Cardiac septum (tissue), 1 donor: ENCODE data around the gene ACSM4. TPM values are rescaled to one million over a fixed set of nuclear protein-coding genes. Genes with fewer than 3 reads are reported as not detected.
"Not testable (repeated sequence)": the region's sequence is repeated elsewhere in the genome, so short reads cannot be mapped to it uniquely, and the experiment has no call there.

Source experiments
- DNase-seq: peaks from one replicate; pipeline ENCODE4 v3.0.0-alpha.2; 2020; ENCODE audit warnings: low spot score
- intact Hi-C: fragments of 100-400 bp; cut with DNase I; formaldehyde crosslinking; loops from one replicate; pipeline ENCODE4 v1.14.0; 2022
- long read RNA-seq: library from polyadenylated mRNA; unstranded; transcript quantifications from one replicate; pipeline ENCODE4 v2.0.0, GENCODE V29; 2021
- total RNA-seq: library from RNA; stranded (reverse); fragmentation: NEBNext Ultra II Directional; extraction: Animal tissue kit (Norgen Biotek cat#: 25700); gene quantifications from one replicate; pipeline ENCODE4 v1.2.1, GENCODE V29; 2021
- donor health status: DM: no; HTN: no; CAD: no.

Gene ACSM4
- not detected for total RNA-seq
- long read RNA-seq = 0 reads

DNA sequence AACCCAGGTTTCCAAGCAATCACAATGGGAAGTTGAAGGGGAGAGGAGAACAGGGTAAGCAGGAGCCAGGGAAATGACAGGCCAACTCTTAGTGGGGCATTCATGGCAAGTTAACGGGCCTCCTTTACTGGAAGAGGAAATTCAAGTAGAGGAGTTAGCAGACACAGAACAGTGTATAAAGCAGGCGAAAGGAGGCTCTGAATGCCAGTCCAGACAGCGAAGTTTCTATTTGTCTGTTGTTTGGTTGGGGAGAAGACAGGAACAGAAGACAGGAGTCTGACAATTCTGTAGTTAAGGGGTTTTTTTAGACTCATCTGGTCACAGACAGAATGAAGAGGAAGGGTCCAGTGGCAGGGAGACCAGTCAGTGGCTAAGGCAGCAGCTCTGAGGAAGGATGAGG is at the start of gene ACSM4:
Gene ACSM4, plus strand, starts transcription at position 301 of the 400 bp plus-strand sequence. CDS start 260 bp downstream, outside the sequence.
- intact Hi-C loops = no loop called here
- DNase-seq = no peak

DNA sequence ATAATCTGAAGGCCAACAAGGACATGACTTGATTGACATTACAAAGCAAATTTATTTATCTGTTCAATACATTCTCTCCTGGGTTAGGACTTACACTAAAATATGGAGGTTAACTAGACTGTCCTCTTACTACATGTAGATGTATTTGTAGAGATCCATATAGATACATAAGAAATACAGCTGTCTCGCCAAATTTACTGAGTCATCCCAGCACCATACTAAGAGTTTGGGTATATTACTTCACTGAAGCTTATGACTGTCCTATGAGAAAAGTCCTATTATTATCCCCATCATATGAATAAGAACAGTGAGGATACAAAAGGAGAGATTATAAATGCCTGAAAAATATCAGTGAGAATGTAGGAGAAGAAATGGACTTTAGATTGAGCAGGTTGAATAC is 44.8 kb upstream of the ACSM4 start:
- DNase-seq = no peak
- intact Hi-C loops = no loop called here

GRCh38 chr12:7264538-7264937 is 39.3 kb upstream of the ACSM4 start:
- DNase-seq = no peak
- intact Hi-C loops = no loop called here

- intact Hi-C loops = no loop called here
- no peak for DNase-seq
Measured at GRCh38 chr12:7265251-7265650, 38.6 kb upstream of the ACSM4 start.

- intact Hi-C loops = no loop called here
- DNase-seq = no peak
Measured at GRCh38 chr12:7269273-7269672, 34.6 kb upstream of the ACSM4 start.

DNA sequence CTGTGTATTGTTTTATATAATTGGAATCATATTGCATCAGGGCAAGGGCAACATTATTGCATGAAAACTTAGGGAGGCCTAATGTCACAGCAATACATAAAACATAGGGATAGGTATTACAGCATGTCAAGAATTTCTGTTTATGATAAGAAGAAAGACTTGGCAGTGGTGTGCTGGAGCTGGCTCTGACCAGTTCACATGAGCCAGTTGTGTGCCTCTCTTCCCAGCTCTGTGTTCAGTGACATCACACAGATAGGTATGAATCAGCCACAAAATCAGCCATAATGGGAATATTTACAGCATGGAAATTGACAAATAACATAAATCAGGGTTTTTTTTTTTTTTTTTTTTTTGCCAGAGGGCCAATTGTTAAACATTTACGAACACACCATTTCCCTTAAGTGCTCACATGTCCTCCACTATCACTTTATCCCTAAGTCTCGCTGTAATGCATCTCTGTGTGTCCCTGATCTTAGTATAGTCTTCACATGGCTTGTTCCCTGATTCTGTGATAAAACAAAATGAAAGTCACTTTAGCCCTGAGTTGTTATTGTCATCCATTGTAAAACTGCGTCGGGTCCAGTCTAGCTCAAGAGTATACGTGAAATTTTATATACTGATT is 31.9 kb upstream of the ACSM4 start:
- intact Hi-C loops = no loop called here
- DNase-seq = no peak

DNA sequence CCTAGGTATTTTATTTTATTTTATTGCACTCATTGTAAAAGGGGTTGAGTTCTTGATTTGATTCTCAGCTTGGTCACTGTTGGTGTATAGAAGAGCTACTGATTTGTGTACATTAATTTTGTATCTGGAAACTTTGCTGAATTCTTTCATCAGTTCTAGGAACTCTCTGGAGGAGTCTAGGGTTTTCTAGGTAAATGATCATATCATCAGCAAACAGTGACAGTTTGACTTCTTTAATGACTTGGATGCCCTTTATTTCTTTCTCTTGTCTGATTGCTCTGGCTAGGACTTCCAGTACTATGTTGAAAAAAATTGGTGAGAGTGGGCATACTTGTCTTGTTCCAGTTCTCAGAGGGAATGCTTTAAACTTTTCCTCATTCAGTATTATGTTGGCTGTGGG is 28.4 kb upstream of the ACSM4 start:
- intact Hi-C loops, DNase-seq: not testable (repeated sequence)

DNA sequence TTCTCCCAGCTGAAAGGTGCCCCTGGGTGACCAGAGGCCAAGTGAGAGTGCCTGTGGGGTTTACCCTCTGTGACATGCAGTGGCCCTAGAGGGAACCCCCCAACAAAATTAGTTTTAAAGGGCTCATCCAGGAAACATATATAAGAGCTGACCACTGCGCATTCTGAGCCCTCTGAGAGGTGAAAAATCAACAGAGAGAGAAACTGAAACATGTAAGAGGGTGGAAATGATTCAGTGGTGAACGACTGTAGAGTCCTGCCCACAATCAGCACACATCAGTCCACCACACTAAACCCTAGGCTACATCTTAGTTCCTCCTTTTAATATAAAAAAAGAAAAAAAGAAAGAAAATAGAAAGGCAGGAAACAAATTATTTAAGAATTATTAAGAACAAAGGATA is 21.0 kb upstream of the ACSM4 start:
- intact Hi-C loops = no loop called here
- DNase-seq = no peak

DNA sequence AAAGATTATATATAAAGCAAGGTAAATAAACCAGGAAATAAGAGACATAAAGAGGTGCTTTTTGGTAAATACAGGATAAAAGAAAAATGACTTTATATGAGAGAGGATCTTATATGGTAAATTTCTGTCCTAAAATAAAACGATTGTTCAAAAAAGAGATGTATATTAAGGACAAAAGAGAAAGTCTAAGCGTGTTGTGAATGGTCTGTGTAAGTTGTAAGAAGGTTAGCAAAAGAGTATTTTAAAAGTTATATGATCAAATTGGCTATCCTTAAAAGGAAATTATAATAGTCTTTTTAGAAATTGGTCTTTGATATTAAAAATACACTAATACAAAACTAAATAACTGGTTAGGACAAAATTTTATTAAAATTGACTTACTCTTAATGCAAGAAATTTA is 14.1 kb upstream of the ACSM4 start:
- DNase-seq = no peak
- intact Hi-C loops = no loop called here

- DNase-seq, intact Hi-C loops: not testable (repeated sequence)
Measured at GRCh38 chr12:7290588-7290987, 13.3 kb upstream of the ACSM4 start.

- intact Hi-C loops = no loop called here
- DNase-seq = no peak
Measured at GRCh38 chr12:7292300-7292699, 11.6 kb upstream of the ACSM4 start.

GRCh38 chr12:7293670-7294069 is 10.2 kb upstream of the ACSM4 start:
- intact Hi-C loops = no loop called here
- DNase-seq = no peak

DNA sequence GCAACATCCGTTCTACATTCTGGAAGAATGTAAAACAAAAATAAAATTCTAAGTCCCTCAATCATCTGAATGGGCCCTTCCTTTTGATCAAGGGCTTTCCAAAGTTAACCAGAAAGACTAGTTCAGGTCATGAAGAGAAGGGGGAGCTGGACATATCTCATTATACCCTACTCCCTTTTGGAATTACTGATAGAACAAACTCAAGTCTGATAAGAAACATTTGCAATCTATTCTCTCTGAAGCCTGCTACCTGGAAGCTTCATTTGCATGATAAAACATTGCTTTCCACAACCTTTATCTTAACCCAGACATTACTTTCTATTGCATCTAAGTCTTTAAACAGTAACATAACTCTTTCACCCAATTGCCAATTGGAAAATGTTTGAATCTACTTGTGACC is 8.3 kb upstream of the ACSM4 start:
- no peak for DNase-seq
- intact Hi-C loops = no loop called here

- intact Hi-C loops = no loop called here
- DNase-seq = no peak
Measured at GRCh38 chr12:7297865-7298264, 6.0 kb upstream of the ACSM4 start.

DNA sequence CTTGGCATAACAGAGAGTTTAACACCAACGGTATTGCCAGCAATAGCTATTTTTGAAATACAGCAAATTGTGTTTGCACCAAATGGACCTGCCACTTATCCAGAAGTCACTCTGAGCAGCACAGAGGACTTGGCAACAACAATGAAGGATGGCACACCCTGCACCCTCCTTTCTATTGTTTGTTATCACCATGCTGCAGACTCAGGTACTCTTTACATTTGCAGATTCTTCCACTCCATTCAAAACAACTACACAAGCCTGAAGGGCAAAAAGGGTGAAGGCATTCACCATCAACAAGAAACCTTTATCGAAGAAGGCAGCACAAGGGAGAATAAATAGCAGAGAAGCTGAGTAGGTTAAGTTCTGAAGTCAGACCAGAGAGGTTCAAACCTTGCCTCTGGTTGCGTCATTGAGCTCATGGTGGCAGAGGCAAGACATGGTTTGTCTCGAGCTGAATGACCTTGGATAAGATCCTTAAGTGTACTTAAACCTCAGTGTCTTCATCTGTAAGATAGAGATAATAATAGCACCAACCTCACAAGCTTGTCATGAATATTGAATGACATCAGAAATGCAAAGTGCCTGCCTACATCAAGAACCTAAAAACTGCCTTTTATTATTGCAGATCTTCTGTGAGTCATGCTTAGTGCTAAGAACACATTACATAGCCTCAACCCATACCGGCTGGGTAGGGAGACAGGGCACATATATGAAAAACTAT is 1.4 kb upstream of the ACSM4 start:
- intact Hi-C loops = no loop called here

DNA sequence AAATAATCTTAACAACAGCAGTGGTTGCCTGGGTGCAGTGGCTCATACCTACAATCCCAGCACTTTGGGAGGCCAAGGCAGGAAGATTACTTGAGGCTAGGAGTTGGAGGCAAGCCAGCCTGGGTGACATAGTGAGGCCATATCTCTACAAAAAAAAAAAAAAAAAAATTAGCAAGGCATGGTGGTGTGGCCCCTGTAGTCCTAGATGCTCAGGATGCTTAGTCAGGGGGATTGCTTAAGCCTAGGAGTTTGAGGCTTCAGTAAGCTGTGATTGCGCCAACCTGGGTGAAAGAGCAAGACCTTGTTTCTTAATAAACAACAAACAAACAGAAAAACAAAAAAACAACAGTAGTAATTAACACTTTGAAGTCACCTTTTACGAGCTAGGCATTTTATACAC is 642 bp upstream of the ACSM4 start:
- intact Hi-C loops = no loop called here
- no peak for DNase-seq

More for the DNA sequence above, 1.4 kb upstream of the ACSM4 start:
- no peak for DNase-seq

GRCh38 chr12:7304456-7304855 is 584 bp downstream of the ACSM4 start:
- DNase-seq = no peak
- intact Hi-C loops = no loop called here

GRCh38 chr12:7310070-7310469 is 6.2 kb downstream of the ACSM4 start:
- intact Hi-C loops = no loop called here
- no peak for DNase-seq

DNA sequence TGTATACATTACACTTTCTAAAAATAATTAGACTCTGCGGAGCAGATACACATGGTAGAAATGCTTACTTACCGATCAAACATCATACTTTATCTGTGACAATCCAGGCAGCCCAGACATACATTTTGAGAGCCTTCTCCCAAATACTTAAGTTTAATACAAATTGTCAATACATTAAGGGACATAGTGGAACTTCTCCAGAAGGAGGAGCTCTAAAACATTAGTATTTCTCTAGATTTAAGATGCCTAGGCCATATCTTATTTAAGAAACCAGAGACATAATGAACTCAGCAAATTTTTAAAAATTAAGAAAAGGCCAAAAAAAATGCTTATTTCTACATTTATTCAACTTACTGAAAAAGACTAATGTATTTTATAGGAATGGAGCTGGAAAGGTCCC is 16.1 kb downstream of the ACSM4 start:
- intact Hi-C loops = no loop called here

GRCh38 chr12:7321624-7322023 is 17.8 kb downstream of the ACSM4 start:
- intact Hi-C loops = no loop called here
- DNase-seq = no peak

More for the DNA sequence above, 16.1 kb downstream of the ACSM4 start:
- no peak for DNase-seq

GRCh38 chr12:7322599-7322998 is 18.7 kb downstream of the ACSM4 start:
- DNase-seq = no peak
- intact Hi-C loops = no loop called here
